GM19035 (cell line): ENCODE results near the gene PRDM16.

Experiments used
- ATAC-seq: cut with Tn5 transposase; IDR thresholded peaks from one replicate; pipeline ENCODE4 v1.9.1; 2021; ENCODE audit not compliant: unreplicated experiment

PRDM16 gene

GRCh38 chr1:3453891-3454810 is 385.1 kb downstream of the PRDM16 start, which contains the start of gene ARHGEF16:
Gene ARHGEF16, plus strand, starts transcription at chr1:3454665. Its CDS starts 8,420 bp downstream, at chr1:3463085.
- no peak for ATAC-seq

- ATAC-seq: no peak
Measured at GRCh38 chr1:3454811-3455618, 386.0 kb downstream of the PRDM16 start.

GRCh38 chr1:3455670-3456448 is 386.9 kb downstream of the PRDM16 start:
- ATAC-seq: no peak

DNA sequence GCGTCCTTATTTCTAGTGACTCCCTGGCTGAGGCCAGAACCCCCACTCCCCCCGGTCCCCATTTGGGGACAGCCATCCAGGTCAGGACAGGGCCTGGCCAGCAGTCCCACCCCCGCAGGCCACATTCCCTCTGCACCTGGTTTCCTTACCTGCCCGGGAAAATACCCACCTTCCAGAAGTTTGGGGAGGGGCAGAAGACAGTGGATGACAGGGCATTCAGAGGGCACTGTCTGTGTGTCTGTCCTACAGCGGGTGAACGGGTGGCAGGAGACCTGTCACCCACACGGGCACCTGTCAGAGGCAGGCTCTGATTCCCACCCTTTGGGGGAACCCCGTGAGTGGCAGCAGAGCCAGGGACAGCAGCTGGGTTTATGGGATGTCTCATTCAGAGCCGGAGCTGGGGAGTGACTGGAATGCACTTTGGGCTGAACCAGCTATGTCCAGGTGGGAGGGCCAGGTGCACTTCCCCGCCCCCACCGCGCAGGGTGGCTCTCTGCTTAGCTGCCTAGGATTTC is 387.5 kb downstream of the PRDM16 start:
- ATAC-seq: no peak

- ATAC-seq: no peak
Measured at GRCh38 chr1:3456964-3457909, 388.2 kb downstream of the PRDM16 start.

- no peak for ATAC-seq
Measured at GRCh38 chr1:3457910-3458883, 389.2 kb downstream of the PRDM16 start.

- ATAC-seq: no peak
Measured at GRCh38 chr1:3459051-3459908, 390.3 kb downstream of the PRDM16 start.

GRCh38 chr1:3459940-3460671 is 391.1 kb downstream of the PRDM16 start:
- no peak for ATAC-seq

DNA sequence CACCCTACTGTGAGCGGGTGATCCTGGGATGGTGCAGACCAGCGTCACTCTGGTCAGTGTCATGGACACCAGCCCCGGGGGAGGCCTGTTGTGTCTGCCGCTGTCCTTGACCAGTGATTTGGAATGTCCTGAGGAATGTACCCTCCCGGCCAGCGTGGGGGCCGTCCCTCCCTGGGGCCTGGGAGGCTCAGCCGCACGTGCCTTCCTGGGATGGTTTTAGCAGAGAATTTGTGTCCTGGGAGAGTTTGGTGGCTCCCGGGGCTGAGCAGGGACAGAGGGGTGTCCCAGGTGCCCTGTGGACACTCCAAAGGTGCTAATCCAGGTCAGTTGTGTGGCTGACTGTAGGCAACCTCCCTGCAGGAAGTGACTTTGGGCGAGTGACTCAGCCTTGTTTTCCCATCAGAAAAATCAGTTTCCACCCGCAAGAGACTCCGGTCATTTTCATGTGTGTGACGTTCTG is 391.7 kb downstream of the PRDM16 start:
- ATAC-seq: no peak

DNA sequence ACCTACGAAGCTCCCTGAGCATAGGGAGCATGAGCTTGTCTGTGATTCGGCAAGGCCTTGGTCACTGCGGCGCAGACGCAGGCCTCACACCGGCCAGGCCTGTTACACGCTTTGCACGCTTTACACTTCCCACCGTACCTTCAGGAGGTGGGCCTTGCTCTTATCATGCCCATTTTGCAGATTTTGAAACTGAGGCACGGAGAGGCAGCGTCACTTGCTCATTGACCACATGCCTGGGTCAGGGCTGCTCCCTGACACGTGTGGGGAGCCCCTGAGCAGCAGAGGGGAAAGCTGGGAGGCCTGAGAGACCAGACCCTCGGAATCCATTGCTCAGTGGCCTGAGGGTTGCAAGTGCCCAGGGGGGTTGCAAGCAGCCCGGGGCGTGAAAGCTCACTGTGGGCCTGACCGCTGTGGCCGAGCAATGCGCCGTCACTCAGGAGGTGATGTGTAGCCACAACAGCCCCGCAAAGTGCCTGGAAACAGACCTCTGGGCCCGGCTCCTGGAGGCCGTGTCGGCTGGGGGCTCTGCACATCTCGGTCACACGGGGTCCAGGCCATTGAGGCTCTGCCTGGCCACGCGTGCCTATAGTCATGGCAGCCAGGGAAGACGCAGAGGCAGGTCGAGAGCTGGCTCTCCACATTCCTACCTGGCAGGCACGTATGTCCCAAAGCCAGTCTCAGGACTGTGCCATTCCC is 392.4 kb downstream of the PRDM16 start:
- ATAC-seq: no peak

DNA sequence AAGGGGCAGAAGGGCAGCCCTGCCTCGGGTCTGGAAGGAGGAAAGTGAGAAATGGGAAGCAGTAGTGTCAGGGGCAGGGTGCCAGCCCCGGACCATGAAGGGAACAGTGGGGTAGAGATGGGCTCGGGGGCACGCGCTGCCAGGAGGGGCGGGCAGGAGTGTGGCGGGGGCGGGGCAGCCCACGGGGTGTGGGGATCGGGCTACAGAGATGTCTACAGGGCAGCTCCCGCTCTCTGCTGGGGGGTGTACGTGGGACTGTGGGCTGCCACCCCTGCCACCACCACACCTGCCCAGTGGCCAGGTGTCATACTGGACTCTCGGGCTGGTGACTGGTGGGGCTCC is 392.9 kb downstream of the PRDM16 start:
- ATAC-seq: no peak

GRCh38 chr1:3462356-3463012 is 393.5 kb downstream of the PRDM16 start:
- ATAC-seq: no peak

DNA sequence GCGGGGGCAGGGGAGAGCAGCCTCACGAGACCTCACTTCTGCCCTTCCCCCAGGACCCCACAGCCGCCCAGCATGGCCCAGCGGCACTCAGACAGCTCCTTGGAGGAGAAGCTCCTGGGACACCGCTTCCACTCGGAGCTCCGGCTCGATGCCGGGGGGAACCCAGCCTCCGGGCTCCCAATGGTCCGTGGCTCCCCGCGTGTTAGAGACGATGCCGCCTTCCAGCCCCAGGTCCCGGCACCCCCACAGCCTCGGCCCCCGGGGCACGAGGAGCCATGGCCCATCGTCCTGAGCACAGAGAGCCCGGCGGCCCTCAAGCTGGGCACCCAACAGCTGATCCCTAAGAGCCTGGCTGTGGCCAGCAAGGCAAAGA is 394.0 kb downstream of the PRDM16 start:
- ATAC-seq: no peak

- no peak for ATAC-seq
Measured at GRCh38 chr1:3463408-3463863, 394.4 kb downstream of the PRDM16 start.

DNA sequence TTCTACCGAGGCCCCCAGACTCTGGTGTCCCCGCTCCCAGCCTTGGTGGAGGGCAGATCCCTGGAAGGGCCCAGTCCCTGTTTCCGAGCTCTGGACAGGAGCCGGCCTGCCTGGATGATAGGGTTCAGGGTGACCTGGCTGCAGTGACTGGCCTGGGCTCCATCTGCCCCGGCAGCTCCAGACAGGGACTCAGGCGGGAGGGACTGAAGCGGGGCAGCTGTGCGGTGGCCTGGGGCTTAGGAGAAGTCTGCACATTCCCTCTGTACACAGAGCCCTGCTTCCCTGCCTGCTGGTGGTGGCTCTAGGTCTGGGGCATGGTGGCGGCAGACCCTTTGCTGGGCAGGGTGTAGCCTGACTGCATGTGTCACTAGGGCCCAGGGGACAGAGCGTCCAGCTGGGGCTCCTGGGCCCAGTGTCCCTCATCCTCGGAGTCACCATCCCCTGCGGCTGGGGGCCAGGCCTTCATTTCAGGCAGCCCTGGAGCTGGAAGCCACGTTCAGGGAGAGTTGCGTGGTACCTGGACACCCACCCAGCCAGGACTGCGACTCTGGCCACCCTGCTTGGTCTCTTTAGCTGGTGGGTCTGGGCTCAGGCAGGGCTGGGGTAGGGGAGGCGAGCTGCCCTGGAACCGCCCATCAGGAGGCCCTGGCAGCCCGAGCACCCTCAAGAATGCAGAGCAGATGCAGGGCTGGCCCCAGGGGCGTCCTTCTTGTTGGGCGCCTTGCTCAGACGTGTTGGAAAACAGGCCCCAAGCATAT is 395.1 kb downstream of the PRDM16 start:
- no peak for ATAC-seq
